GM12878 (cell line): ENCODE data around the gene ZFHX2. TPM values are rescaled to one million over a fixed set of nuclear protein-coding genes. Genes with fewer than 3 reads are reported as not detected.

ENCODE experiments used
- ATAC-seq: fragments of 200-7000 bp; cut with Tn5 transposase; 3 replicates; pipeline ENCODE4 v1.9.1; 2020; ENCODE audit warnings: mild to moderate bottlenecking, moderate library complexity
- BruUV-seq: library from RNA; stranded (reverse); fragments of 400-500 nt; replicated peaks from 2 replicates; lab custom pipeline; 2021; lab: Mats Ljungman, UMichigan
- CTCF ChIA-PET: fragments of 300-600 bp; sonication (Branson Sonifier 250); formaldehyde crosslinking; extraction: SDS; loops from one replicate; lab custom pipeline; 2021; ENCODE audit warnings: inconsistent platforms; lab: Yijun Ruan, JAX
- POLR2A ChIA-PET: fragments of 350-600 bp; formaldehyde crosslinking; extraction: SDS; loops from one replicate; lab custom pipeline; 2021; ENCODE audit warnings: inconsistent platforms; lab: Charles Lee
- RAD21 ChIA-PET: fragments of 300-600 bp; sonication (Branson Sonifier 250); formaldehyde crosslinking; loops from one replicate; lab custom pipeline; 2023; ENCODE audit warnings: antibody characterized with exemption; ENCODE audit not compliant: unreplicated experiment; lab: Charles Lee
- SMC1A ChIA-PET: fragments of 300-600 bp; sonication (Branson Sonifier 250); formaldehyde crosslinking; loops from one replicate; lab custom pipeline; 2023; ENCODE audit not compliant: unreplicated experiment, uncharacterized antibody; lab: Charles Lee
- DNase-seq: peaks from one replicate; pipeline ENCODE4 v3.0.0-alpha.2; 2011; ENCODE audit warnings: low read depth, low spot score
- FAIRE-seq: peaks from 3 replicates; lab custom pipeline; 2011; peaks lifted over from hg19 to GRCh38; lab: Jason Lieb, UNC
- H2AFZ ChIP-seq: 2 replicates; pipeline ENCODE4 v1.6.0; 2011; ENCODE audit warnings: low read depth, low read length, control low read depth; ENCODE audit not compliant: control insufficient read depth
- H3K27ac ChIP-seq: 2 replicates; pipeline ENCODE4 v1.5.1; 2011; ENCODE audit warnings: control low read depth; ENCODE audit not compliant: control insufficient read depth, insufficient read depth
- H3K27me3 ChIP-seq, 2 experiments: replicated peaks in 1 of 2; 2 replicates each; pipeline versions ENCODE4 v1.6.0 to v1.6.1; 2011; ENCODE audit warnings: low read length in 1 of 2; ENCODE audit not compliant: control insufficient read depth in 2 of 2, insufficient read depth in 2 of 2
- H3K36me3 ChIP-seq, 2 experiments: 2 replicates each; pipeline ENCODE4 v1.5.1; 2011; ENCODE audit warnings: low read length in 1 of 2; ENCODE audit not compliant: control insufficient read depth in 2 of 2, insufficient read depth in 2 of 2
- H3K4me1 ChIP-seq: 2 replicates; pipeline ENCODE4 v1.6.1; 2011; ENCODE audit warnings: mild to moderate bottlenecking, low read length, moderate library complexity, mixed read lengths; ENCODE audit not compliant: control insufficient read depth, insufficient read depth
- H3K4me2 ChIP-seq: 2 replicates; pipeline ENCODE4 v1.6.0; 2011; ENCODE audit warnings: control low read depth; ENCODE audit not compliant: control insufficient read depth, insufficient read depth
- H3K4me3 ChIP-seq: fragments of 200-600 bp; sonication (generic); 2 replicates; pipeline ENCODE4 v1.5.1; 2016
- H3K79me2 ChIP-seq: 2 replicates; pipeline ENCODE4 v1.6.0; 2011; ENCODE audit warnings: low read length; ENCODE audit not compliant: control insufficient read depth, insufficient read depth
- H3K9ac ChIP-seq: 2 replicates; pipeline ENCODE4 v1.8.0; 2011; ENCODE audit warnings: low read length, control low read depth, mixed read lengths; ENCODE audit not compliant: control insufficient read depth, insufficient read depth
- H3K9me3 ChIP-seq: replicated peaks from 3 replicates; pipeline ENCODE4 v1.5.1; 2011; ENCODE audit warnings: mild to moderate bottlenecking, low read length; ENCODE audit not compliant: control insufficient read depth, insufficient read depth
- H4K20me1 ChIP-seq: 2 replicates; pipeline ENCODE4 v1.6.0; 2011; ENCODE audit not compliant: control insufficient read depth, insufficient read depth
- IRF4 ChIP-seq: IDR thresholded peaks from 2 replicates; pipeline ENCODE4 v1.6.1; 2011; ENCODE audit warnings: low read depth, low read length
- JUND ChIP-seq: IDR thresholded peaks from 2 replicates; pipeline ENCODE4 v1.6.1; 2012; ENCODE audit warnings: low read depth, mild to moderate bottlenecking, low read length, improper control_type of control experiment, moderate library complexity
- PAX5 ChIP-seq: IDR thresholded peaks from 2 replicates; pipeline ENCODE4 v1.6.1; 2011; ENCODE audit warnings: low read depth, low read length, borderline replicate concordance
- RFX5 ChIP-seq: IDR thresholded peaks from 2 replicates; pipeline ENCODE4 v1.6.1; 2011; ENCODE audit warnings: low read depth, low read length, improper control_type of control experiment
- RUNX3 ChIP-seq: IDR thresholded peaks from 2 replicates; pipeline ENCODE4 v1.6.1; 2012; ENCODE audit warnings: low read length, inconsistent platforms
- WGBS: methylation state at CpG from one replicate; pipeline ENCODE4 v1.1.6; 2016; ENCODE audit warnings: low lambda C conversion rate; ENCODE audit not compliant: insufficient replicate concordance, insufficient coverage; ENCODE audit errors: missing lambda C conversion rate; 5-methylcytosine and 5-hydroxymethylcytosine counted together
- in situ Hi-C: fragments of 300-500 bp; cut with MboI; formaldehyde crosslinking; loops from 9 replicates; pipeline ENCODE4 v1.14.3; 2018; ENCODE audit warnings: mixed read lengths
- intact Hi-C: fragments of 100-400 bp; cut with micrococcal nuclease; formaldehyde crosslinking; loops from one replicate; pipeline ENCODE4 v1.14.2; 2022; ENCODE audit not compliant: unreplicated experiment
- polyA plus RNA-seq, 11 experiments: library from polyadenylated mRNA; depleted of rRNA in 4 of 11; unstranded in 6 of 11; stranded (reverse) in 5 of 11; fragments of >200 nt; fragmentation: Nextera tagmentation in 4 of 11; fragmentation: Illumina TruSeq in 1 of 11; extraction: Ambion mirVana in 4 of 11; extraction: Trizol in 1 of 11; gene quantifications; 1 replicate in 1 of 11; 2 replicates in 10 of 11; pipeline versions ENCODE4 v1.2.1 to v1.2.3, GENCODE V29; 2011 to 2016; ENCODE audit warnings: inconsistent platforms in 2 of 11, missing spikeins in 2 of 11, low read depth in 1 of 11
- total RNA-seq, 4 experiments: library from RNA; depleted of rRNA in 3 of 4; stranded (reverse); fragments of >200 nt in 3 of 4; fragmentation: Illumina TruSeq in 1 of 4; extraction: Trizol in 1 of 4; gene quantifications; 2 replicates each; pipeline versions ENCODE4 v1.2.1 to v1.2.3, GENCODE V29; 2013 to 2021
- TF ChIP-seq, protein P1 (sequence below): fragments of 450-650 bp; formaldehyde crosslinking; IDR thresholded peaks from 2 replicates; pipeline ENCODE4 v1.4.0; 2022; ENCODE audit warnings: mild to moderate bottlenecking, moderate library complexity
- TF ChIP-seq, protein P2 (sequence below): fragments of 150-350 bp; IDR thresholded peaks from 2 replicates; pipeline ENCODE4 v1.6.1; 2016; ENCODE audit warnings: low read depth, low read length
- TF ChIP-seq, protein P3 (sequence below): fragments of 450-650 bp; IDR thresholded peaks from 2 replicates; pipeline ENCODE4 v1.6.1; 2014; ENCODE audit warnings: mild to moderate bottlenecking

The ZFHX2 gene
- total and polyA plus RNA-seq, 10 of the 15 experiments (the other 5 are each of a cell fraction or from before 2014, with no cell fraction given), result 0.27 to 2.2 (median 0.55) TPM

DNA sequence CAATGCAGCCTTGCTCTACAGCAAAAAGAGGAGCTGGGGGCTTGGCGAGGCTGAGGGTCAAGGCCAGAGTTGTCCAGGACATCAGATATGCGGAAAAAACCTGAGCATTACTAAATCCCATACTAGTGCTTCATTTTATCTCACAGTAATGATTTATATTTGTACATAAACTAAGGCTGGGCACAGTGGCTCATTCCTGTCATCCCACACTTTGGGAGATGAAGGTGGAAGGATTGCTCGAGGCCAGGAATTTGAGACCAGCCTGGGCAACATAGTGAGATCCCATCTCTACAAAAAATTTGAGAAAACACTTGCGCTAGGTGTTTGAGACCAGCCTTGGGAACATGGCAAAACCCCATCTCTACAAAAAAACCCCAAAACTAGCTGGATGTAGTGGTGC, 38.6 kb upstream of the ZFHX2 start:
- no peak for FAIRE-seq
- no peak overlapping the region for H3K27ac ChIP-seq
- H3K9me3 ChIP-seq, result no peaks in the 10 kb centered on the region
- H2AFZ ChIP-seq, result no peak overlapping the region
- SMC1A ChIA-PET, result interaction anchor here (0.6 to 3.7 kb wide), 9 partner anchors 16 to 1888 kb away, joined by 3 to 44 read pairs (median 8); no protein-coding TSS in a partner anchor
- WGBS, result 33% methylated on average over 4 of the region's 4 CpGs
- TF ChIP-seq IRF4, result no peak
- TF ChIP-seq RFX5, result no peak
- no peak for TF ChIP-seq JUND
- TF ChIP-seq, protein P1, sequence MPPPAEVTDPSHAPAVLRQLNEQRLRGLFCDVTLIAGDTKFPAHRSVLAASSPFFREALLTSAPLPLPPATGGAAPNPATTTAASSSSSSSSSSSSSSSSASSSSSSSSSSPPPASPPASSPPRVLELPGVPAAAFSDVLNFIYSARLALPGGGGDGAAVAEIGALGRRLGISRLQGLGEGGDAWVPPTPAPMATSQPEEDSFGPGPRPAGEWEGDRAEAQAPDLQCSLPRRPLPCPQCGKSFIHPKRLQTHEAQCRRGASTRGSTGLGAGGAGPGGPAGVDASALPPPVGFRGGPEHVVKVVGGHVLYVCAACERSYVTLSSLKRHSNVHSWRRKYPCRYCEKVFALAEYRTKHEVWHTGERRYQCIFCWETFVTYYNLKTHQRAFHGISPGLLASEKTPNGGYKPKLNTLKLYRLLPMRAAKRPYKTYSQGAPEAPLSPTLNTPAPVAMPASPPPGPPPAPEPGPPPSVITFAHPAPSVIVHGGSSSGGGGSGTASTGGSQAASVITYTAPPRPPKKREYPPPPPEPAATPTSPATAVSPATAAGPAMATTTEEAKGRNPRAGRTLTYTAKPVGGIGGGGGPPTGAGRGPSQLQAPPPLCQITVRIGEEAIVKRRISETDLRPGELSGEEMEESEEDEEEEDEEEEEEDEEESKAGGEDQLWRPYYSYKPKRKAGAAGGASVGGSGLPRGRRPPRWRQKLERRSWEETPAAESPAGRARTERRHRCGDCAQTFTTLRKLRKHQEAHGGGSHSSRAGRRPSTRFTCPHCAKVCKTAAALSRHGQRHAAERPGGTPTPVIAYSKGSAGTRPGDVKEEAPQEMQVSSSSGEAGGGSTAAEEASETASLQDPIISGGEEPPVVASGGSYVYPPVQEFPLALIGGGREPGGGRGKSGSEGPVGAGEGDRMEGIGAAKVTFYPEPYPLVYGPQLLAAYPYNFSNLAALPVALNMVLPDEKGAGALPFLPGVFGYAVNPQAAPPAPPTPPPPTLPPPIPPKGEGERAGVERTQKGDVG (CRISPR knock-in tag), result no peak
- no peak for TF ChIP-seq PAX5
- TF ChIP-seq, protein P2, sequence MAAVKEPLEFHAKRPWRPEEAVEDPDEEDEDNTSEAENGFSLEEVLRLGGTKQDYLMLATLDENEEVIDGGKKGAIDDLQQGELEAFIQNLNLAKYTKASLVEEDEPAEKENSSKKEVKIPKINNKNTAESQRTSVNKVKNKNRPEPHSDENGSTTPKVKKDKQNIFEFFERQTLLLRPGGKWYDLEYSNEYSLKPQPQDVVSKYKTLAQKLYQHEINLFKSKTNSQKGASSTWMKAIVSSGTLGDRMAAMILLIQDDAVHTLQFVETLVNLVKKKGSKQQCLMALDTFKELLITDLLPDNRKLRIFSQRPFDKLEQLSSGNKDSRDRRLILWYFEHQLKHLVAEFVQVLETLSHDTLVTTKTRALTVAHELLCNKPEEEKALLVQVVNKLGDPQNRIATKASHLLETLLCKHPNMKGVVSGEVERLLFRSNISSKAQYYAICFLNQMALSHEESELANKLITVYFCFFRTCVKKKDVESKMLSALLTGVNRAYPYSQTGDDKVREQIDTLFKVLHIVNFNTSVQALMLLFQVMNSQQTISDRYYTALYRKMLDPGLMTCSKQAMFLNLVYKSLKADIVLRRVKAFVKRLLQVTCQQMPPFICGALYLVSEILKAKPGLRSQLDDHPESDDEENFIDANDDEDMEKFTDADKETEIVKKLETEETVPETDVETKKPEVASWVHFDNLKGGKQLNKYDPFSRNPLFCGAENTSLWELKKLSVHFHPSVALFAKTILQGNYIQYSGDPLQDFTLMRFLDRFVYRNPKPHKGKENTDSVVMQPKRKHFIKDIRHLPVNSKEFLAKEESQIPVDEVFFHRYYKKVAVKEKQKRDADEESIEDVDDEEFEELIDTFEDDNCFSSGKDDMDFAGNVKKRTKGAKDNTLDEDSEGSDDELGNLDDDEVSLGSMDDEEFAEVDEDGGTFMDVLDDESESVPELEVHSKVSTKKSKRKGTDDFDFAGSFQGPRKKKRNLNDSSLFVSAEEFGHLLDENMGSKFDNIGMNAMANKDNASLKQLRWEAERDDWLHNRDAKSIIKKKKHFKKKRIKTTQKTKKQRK, result no peak
- TF ChIP-seq RUNX3, result no peak
- TF ChIP-seq, protein P3, sequence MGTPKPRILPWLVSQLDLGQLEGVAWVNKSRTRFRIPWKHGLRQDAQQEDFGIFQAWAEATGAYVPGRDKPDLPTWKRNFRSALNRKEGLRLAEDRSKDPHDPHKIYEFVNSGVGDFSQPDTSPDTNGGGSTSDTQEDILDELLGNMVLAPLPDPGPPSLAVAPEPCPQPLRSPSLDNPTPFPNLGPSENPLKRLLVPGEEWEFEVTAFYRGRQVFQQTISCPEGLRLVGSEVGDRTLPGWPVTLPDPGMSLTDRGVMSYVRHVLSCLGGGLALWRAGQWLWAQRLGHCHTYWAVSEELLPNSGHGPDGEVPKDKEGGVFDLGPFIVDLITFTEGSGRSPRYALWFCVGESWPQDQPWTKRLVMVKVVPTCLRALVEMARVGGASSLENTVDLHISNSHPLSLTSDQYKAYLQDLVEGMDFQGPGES, result no peak
- POLR2A ChIA-PET, result interaction anchor here (0.6 to 3.2 kb wide), 4 partner anchors 16 to 185 kb away, joined by 4 to 12 read pairs (median 5); no protein-coding TSS in a partner anchor
- intact Hi-C loops, result no loop called here
- no peaks in the 10 kb centered on the region for H3K36me3 ChIP-seq
- no peaks in the 10 kb centered on the region for H3K79me2 ChIP-seq
- no peak for ATAC-seq
- no peaks in the 10 kb centered on the region for H3K27me3 ChIP-seq
- in situ Hi-C loops, result no loop called here
- no peak for DNase-seq
- H3K4me3 ChIP-seq, result no peak overlapping the region
- no TSS peak for BruUV-seq
- H3K9ac ChIP-seq, result no peak overlapping the region
- RAD21 ChIA-PET, result interaction anchor here (0.7 to 4.5 kb wide), 7 partner anchors 16 to 718 kb away, joined by 3 to 44 read pairs (median 7); no protein-coding TSS in a partner anchor
- peaks cover 8% of the 10 kb centered on the region for H3K4me1 ChIP-seq
- no peak overlapping the region for H3K4me2 ChIP-seq
- H4K20me1 ChIP-seq, result no peaks in the 10 kb centered on the region
- CTCF ChIA-PET, result interaction anchor here (0.5 to 4.3 kb wide), 12 partner anchors 10 to 497 kb away, joined by 3 to 91 read pairs (median 8); partner anchors contain the start of gene AP1G2
